HG03095 (cell line): ENCODE measurements around the gene DUSP19.
"Not testable (repeated sequence)": the region's sequence is repeated elsewhere in the genome, so short reads cannot be mapped to it uniquely, and the experiment has no call there.

Experiments
- ATAC-seq: cut with Tn5 transposase; IDR thresholded peaks from one replicate; pipeline ENCODE4 v1.9.1; 2021; ENCODE audit warnings: moderate library complexity; ENCODE audit not compliant: unreplicated experiment

DUSP19 gene, protein sequence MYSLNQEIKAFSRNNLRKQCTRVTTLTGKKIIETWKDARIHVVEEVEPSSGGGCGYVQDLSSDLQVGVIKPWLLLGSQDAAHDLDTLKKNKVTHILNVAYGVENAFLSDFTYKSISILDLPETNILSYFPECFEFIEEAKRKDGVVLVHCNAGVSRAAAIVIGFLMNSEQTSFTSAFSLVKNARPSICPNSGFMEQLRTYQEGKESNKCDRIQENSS

DNA sequence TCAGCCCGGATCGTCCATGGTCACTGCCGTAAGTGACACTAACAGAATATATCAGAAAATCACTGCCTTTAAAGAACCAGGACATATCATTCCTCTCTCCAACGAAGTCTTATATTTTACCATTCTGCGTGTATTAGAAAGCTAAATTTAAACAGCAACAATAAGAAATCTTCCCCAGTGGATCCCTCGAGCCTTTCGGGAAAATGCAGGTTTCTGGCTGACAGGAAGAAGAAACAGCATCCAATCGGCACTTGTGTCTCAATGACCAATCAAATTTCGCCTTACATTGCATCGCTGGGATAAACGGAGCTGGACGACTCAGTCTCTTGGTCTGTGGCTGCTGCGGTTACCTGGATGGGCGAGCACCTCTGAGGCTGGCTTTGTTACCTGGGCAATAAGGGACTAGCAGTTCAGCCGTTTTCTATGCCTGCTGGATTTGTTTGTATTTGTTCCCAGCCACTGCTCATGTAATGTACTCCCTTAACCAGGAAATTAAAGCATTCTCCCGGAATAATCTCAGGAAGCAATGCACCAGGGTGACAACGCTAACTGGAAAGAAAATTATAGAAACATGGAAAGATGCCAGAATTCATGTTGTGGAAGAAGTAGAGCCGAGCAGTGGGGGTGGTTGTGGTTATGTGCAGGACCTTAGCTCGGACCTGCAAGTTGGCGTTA is at the start of gene DUSP19:
Gene DUSP19 (plus strand): TSS at position 284 of the 675 bp plus-strand sequence. CDS start 187 bp downstream, at position 471.
- peak; percentile 91 for ATAC-seq

DNA sequence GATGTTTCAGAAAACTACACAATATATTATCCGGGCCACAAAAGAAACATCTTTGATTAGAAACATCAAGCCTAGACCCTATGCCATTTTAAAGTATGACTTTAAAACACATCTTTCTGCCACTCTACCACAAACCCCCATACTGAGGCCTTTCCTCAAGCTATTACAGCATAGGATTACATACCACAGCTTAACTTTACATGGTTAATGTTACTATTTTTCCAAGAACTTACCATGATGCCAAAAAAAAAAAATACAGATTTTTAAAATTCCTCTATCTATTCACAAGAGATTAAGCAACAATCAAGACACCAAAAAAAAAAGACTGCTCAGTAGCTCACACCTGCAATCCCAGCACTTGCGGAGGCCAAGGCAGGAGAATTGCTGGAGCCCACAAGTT is 49.3 kb upstream of the DUSP19 start:
- no peak for ATAC-seq

DNA sequence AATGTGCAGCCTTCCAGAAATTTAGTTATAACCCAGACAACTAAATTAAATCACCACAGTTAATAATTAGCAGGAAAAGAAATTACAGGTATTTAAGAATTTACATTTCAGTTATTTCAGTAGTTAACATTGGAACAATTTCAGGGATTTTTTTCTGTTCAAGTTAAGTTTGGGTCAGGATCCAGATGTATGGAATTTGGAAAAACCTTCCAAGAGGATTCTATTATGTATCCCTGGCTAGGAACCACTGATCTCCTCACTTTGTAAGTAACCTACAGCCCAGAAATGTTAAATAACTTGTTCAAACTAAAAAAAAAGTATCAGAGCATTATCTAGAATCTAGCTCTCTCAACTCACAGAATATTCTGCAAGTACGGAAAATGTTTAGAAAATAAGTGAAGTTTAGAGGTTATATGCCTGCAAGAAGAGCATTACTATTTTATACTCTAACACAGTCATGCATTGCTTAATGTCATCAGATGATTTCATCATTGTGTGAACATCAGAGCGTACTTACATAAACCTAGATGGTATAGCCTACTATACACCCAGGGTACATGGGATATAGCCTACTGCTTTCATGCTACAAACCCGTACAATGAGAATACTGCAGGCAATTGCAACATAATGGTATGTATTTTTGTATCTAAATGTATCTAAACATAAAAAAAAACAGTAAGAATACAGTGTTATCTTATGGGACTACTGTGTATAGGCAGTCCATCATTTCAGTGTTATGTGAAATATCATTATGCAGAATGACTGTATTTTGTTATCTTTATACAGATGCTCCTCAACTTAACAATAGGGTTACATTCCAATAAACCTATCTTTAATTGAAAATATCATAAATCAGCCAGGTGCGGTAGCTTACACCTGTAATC is 46.4 kb upstream of the DUSP19 start:
- no peak for ATAC-seq

DNA sequence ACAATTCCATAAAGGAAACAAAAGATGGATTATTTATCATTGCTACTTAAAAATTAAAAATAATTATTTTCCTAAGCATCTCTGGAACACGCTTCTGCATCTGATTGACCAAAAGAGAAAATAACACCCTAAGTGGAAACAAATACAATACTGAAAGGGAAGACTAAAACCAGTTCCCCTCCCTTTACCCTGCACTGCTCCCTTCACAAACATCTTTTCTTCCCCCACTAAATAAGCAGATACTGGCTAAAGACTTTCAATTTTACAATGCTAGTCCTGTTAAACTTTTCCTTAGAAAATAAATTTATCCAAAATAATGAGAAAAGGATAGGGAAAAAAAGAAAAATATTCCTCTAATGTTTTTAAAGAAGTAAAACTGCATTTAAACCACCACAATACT is 44.6 kb upstream of the DUSP19 start:
- no peak for ATAC-seq

DNA sequence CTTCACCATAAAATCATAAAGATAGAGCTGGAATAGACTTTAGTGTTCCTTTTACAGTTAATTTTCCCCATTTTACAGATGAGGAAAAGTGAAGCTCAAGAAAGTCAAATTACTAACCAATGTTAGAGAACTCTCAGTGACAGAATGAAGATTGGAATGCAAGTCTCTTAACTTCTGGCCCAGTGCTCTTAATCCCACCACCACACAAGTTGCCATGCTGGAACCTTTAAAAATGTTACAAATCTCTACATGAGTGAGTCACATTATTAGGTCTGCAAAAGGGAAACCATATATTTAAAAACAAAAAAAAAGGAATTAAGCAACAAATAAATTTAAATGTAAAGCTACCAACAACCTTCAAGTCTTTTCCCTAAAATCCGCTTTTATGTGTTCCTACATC is 43.7 kb upstream of the DUSP19 start:
- ATAC-seq: no peak

DNA sequence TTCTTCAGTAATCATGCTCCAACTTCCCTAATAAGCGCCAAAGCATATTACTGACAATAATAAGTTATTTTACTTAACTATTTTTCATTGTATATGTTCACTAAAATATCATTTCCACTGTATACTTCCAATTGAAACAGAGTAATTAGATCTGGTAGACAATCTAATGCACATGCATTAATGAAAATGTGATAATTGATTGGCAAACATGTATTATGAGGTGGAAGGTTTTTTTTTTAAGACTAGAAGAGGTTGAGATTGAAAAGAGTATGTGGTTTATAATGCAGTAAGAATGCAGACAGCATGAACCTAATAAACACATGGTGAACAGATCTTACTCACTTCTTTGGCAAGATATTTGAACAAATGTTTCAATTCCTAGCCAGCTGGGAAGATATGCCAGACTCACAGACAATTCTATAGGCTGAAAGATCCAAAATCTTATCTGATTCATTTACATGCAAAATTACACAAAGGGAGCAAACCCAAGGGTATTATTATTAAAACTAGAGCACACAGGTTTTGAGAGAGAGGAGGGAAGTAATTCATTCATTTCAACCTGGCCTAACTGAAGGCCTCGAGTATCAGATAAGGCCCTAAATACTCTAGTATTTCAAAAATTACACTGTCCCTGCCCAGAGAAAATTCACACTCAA is 43.1 kb upstream of the DUSP19 start:
- no peak for ATAC-seq

DNA sequence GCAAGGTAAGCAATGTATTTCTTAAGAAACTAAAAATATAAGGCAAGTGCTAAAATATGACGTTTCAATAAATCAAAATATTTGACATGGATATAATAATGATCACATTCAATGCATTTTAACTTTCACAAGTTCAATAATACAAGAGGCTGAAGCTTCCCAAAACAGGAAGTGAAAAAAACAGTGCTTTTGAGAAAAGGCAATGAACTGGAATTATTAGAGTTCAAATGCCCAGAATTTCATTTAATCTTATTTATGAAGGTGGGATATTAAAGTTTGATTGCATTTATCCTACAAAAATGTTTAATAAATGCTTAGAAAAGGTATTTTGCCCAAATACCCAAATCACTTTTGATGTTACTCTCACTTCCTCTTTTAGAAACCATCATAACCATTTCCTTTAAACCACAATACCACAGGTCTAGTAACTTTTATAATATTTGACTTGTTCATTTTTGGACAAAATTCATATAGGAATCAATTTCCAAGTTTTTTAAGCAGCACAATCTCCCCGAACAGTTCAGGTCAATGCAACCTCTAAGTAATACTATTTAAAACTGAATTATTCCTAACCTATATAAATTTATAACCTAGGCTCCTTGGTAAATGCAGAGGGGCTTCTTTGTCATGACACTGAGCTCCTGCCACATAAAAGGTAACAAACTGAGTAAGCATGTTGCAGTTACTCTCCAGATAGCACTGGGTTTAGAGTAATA is 42.4 kb upstream of the DUSP19 start:
- ATAC-seq: peak; percentile 45

DNA sequence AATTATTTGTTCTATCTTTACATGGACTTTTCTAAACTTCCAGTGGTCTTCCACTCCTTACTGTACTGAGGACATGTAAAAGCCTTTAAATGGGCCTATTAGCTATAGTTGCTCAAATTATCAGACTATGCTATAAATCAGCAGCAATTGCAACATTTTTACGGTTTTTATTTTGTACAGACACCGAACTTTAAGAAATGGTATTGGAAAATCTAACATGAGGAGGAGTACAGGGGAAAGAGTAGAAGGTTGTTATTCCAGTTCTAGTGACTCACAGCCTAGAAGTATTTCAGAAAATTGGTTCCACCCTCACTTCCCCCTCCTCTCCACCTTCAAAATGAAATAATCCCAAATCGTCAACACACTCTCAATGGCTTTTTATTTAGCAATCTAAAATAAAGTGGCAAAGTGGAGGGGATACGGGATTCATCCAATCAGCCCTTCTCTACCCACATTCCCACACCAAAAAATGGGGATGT is 41.4 kb upstream of the DUSP19 start:
- no peak for ATAC-seq

DNA sequence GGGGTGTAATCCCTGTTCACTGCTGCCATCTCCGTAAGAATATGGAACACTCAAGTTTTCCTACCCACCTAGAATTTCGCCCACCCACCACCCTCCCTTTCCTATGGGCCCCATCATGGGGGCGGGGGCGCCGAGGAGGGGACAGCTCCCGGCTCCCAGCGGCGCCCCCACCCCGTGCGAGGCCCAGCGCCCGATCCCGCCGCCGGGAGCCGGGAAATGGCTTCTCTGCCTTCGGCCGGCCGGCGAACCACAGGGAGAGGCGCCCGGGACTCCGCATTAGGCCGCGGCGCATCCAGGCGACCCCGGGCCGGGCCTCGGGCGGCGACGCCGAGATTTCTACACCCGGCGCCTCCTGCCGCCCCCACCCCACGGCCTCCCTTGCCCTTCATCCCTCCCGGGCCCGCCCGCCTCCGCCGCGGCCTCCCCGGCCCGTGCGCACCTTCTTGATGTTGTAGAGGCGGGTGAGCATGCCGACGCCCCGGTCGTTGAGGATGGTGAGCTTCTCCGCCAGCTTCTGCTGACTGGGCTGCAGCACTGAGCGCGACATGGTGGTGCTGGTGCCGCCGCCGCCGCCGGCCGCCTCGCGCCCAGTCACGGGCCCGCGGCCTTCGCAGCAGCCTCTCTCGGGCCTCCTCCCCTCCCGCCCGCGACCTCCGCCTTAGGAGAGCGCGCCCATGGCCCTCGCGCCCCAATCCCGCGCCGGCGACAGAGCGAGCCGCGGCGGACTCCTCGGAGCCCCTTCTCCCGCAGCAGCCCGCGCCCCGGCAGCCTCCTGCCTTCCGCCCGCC is 40.8 kb upstream of the DUSP19 start:
- ATAC-seq: peak; percentile 37

DNA sequence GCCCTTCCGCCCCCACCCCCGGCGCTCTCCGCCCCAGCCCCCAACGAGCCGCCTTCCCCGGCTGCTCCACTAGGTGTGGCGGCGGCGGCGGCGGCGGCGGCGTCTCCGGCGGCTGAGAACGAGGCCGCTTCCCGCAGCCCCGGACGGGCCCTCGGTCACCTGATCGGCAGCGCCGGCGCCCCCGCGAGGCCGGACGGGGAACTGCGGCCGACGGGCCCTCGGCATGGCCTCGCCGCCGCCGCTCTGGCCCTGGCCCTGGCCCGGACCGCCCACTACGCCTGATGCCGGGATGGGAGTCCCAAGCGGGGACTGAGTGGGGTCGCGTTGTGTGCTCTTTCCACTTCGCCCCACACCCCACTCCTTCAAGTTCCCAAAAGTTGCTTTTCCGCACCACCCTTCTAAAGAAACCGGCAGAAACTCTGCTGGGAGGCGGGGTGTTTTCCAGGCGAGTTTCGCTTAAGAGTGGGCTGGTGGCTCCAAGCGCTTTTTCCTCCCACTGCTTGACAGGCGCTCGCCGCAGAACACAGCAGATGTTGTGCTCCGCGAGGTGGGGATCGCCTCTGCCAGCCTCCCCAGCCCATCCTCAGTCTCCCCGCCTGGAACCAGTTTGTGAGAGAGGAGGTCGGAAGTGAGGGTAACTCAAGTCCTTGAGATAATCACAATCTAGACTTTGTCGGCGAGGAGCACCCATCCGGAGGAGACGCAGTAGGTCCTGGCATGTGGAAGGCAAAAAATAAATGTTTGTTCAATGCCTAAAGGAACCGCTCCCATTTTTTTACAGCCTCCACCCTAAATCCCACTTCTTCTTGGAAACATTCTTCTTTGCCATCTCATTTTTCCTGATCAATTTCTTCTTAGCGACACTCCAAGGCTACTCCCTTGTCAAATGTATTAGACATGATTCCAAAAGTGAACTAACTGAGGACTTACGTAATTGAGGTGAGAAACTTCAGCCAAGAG is 39.9 kb upstream of the DUSP19 start, which contains the start of gene NCKAP1:
Gene NCKAP1 (minus strand): TSS at position 117 of the 960 bp plus-strand sequence. CDS start 358 bp downstream, outside the sequence.
- peak; percentile 73 for ATAC-seq

DNA sequence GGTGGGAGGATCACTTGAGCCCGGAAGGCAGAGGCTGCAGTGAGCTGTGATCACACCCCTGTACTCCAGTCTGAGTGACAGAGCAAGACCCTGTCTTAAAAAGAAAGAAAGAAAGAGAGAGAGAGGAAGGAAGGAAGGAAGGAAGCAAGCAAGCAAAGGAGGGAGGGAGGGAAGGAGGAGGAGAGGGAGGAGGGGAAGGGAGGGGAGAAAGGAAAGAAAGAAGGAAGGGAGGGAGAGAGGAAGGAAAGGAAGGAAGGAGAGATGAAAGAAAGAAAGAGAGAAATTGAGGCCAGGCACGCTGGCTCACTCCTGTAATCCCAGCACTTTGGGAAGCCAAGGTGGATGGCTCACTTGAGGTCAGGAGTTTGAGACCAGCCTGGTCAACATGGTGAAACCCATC is 37.9 kb upstream of the DUSP19 start:
- no peak for ATAC-seq

DNA sequence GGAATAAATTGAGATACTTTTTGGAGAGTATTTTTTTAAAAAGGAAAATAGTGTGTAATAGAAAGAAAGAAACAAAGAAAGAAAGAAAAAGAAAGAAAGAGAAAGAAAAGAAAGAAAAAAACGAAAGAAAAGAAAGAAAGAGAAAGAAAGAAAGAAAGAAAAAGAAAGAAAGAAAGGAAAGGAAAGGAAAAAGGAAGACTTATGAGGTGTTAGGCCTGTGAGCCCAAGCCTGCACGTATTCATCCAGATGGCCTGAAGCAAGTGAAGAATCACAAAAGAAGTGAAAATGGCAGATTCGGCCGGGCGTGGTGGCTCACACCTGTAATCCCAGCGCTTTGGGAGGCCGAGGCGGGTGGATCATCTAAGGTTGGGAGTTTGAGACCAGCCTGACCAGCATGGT is 35.0 kb upstream of the DUSP19 start:
- ATAC-seq: not testable (repeated sequence)

DNA sequence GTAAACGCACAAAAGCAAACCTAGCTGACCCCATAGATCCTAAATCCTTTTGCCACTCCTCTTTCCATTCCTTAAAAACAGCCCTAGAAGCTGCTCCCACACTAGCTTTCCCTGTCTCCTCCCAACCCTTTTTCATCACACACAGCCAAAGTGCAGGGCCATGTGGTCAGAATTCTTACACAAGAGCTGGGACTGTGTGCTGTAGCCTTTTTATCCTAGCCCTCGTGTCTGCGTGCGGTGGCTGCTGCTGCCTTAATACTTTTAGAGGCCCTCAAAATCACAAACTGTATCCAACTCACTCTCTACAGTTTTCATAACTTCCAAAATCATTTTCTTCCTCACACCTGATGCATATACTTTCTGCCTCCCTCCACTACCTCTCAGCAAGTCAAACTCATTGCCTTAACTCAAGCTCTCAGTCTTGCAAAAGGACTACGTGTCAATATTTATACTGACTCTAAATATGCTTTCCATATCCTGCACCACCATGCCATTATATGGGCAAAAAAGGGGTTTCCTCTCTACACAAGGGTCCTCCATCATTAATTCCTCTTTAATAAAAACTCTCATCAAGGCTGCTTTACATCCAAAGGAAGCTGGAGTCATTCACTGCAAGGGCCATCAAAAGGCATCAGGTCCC is 30.9 kb upstream of the DUSP19 start:
- not testable (repeated sequence) for ATAC-seq

DNA sequence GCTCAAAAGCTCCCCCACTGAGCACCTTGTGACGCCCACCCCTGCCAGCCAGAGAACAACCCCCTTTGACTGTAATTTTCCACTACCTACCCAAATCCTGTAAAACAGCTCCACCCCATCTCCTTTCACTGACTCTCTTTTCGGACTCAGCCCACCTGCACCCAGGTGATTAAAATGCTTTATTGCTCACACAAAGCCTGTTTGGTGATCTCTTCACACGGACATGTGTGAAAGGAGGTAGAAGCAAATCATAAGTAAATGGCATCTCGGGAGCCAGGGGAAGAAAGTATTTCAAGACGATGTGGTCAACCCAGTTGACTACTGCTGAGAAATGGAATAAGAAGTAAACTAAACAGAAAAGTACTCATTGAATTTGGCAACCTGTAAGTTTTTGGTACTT is 29.1 kb upstream of the DUSP19 start:
- no peak for ATAC-seq

DNA sequence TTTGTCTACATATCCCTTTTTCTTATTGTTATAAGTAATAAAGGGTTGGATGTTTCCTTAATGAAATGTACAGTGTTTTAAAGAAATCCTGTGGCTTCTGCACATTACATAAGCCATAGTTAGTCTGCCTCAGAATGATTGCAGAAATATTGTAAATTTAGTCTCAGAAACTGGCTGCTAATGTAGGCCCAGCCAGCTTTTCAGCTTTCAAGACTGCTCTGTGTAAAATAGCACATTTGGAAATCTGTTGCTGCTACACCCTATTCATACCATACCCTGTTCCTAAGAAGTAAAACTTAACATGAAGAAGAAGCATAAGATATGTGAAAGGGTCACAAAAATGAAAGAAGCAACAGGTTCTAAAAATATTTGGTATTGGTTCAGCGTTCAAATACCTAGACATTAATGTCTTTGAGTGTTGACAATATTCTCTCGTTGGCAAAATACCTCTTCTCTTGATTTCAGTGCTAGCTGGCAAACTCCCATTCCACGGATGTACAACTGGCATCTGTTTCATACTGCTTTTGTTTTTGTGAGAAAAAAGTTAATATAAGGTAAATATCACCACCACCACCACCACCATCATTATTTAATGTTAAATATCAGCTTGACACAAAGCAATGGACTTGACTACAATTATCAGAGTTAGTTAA is 21.1 kb upstream of the DUSP19 start:
- ATAC-seq: peak; percentile 55

DNA sequence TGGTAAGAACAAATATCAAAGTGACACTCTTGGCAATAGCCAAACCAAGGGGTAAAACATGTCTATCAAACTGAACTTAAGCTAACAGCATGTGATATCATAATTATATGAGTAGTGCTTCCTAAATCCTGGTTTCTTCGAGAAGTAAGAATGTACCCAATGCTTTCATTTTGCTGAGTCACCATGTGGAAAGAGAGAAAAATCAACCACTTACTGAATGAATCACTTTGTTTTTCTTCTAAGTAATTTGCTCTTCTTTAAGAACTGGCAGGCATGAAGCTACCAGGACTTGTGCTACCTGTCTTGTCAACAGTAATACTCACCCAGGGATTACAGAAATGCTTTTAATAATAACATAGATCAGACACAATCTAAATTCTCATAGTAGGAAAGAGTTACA is 19.0 kb upstream of the DUSP19 start:
- no peak for ATAC-seq

DNA sequence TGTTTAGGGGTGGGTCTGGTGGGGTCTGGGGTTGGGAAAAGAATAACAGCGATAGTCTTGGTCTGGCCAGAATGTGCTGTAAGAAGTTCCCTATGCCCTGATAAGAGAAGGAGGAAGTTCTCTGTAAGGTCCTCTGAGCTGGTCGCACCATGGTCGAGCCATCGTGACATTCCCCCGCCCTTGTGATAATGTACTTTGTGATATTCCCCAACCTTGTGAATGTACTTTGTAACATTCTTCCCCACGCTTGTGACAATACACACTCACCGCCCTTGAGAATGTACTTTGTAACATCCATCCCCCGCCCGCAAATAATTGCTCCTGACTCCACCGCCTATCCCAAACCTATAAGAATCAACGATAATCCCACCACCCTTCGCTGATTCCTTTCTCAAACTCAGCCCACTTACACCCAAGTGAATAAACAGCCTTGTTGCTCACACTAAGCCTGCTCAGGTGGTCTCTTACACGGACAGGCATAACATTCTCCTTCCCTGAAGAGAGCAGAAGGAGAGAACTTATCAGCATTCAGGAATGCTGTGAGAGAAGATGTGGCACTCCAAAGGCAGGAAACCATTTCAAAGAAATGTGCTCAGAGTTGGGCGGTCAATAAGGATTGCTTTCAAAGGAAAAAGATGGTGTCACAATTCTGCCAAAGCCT is 17.8 kb upstream of the DUSP19 start:
- no peak for ATAC-seq
